ENCODE results near the gene TOP3A. TPM values are rescaled to one million over a fixed set of nuclear protein-coding genes. Genes with fewer than 3 reads are reported as not detected.

TOP3A gene
- total RNA-seq, 1 experiment from 2014 or later: 100 TPM

- Histone ChIP-seq H3K9me3 (ENCODE audit: low read depth, low read length, poor library complexity, severe bottlenecking) (no peaks in the 10 kb centered on the region), H3K4me3 (ENCODE audit: low read depth, low read length, poor library complexity, severe bottlenecking) (peak overlapping the region; percentile 97), H3K4me1 (ENCODE audit: insufficient read depth, low read length, poor library complexity, severe bottlenecking) (peaks cover 4% of the 10 kb centered on the region), H3K36me3 (ENCODE audit: insufficient read depth, low read length, poor library complexity, severe bottlenecking) (peaks cover 17% of the 10 kb centered on the region), H3K27me3 (replicated peaks; ENCODE audit: insufficient read depth, low read depth, low read length, poor library complexity) (no peaks in the 10 kb centered on the region), H3K27ac (ENCODE audit: low read depth, low read length, poor library complexity, severe bottlenecking) (peak overlapping the region; percentile 92)
- TF ChIP-seq EZH2 (IDR thresholded peaks at IDR 0.05; ENCODE audit: borderline replicate concordance, low read depth, low read length, poor library complexity, severe bottlenecking): no peak
- no peak for TF ChIP-seq CTCF (conservative IDR thresholded peaks at IDR 0.05; ENCODE audit: low read depth, low read length)
- ChIA-PET CTCF (no interaction called here), POLR2A (ENCODE audit: low non-redundant PET) (no interaction called here)
- DNase-seq (ENCODE audit: low spot score): no peak
- BruUV-seq (replicated peaks): no TSS peak
- intact Hi-C loops (cut with micrococcal nuclease; ENCODE audit: unreplicated experiment): no loop called here
Observed at GRCh38 chr17:18257268-18257981, 57.4 kb downstream of the TOP3A start.

DNA sequence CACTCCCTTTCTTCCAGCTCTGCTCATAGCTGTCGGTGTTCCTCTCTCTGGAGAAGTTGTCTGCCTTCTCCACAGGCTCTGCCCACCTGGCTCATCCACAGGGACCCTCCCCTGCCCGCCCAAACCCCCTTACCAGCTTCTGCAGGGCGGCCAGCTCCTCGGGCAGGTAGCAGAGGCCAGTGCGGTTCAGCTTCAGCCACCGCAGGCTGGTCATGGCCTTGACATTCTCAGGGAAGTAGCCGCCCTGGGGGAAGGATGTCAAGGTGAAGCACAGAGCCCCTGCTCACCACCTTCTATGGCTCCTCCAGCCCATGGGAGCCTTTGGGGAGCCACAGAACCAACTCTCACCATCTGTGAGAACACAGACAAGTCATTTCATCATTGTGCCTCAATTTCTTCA is 58.0 kb downstream of the TOP3A start:
- no peak for TF ChIP-seq CTCF (conservative IDR thresholded peaks at IDR 0.05; ENCODE audit: low read depth, low read length)
- no peak for TF ChIP-seq EZH2 (IDR thresholded peaks at IDR 0.05; ENCODE audit: borderline replicate concordance, low read depth, low read length, poor library complexity, severe bottlenecking)
- H3K4me1 ChIP-seq (ENCODE audit: insufficient read depth, low read length, poor library complexity, severe bottlenecking): peaks cover 4% of the 10 kb centered on the region
- H3K27ac ChIP-seq (ENCODE audit: low read depth, low read length, poor library complexity, severe bottlenecking): no peak overlapping the region
- H3K27me3 ChIP-seq (replicated peaks; ENCODE audit: insufficient read depth, low read depth, low read length, poor library complexity): no peaks in the 10 kb centered on the region
- peaks cover 17% of the 10 kb centered on the region for H3K36me3 ChIP-seq (ENCODE audit: insufficient read depth, low read length, poor library complexity, severe bottlenecking)
- ChIA-PET POLR2A (ENCODE audit: low non-redundant PET) (no interaction called here), CTCF (no interaction called here)
- H3K9me3 ChIP-seq (ENCODE audit: low read depth, low read length, poor library complexity, severe bottlenecking): no peaks in the 10 kb centered on the region
- BruUV-seq (replicated peaks): no TSS peak
- intact Hi-C loops (cut with micrococcal nuclease; ENCODE audit: unreplicated experiment): no loop called here
- DNase-seq (ENCODE audit: low spot score): no peak
- H3K4me3 ChIP-seq (ENCODE audit: low read depth, low read length, poor library complexity, severe bottlenecking): peak overlapping the region; percentile 97

DNA sequence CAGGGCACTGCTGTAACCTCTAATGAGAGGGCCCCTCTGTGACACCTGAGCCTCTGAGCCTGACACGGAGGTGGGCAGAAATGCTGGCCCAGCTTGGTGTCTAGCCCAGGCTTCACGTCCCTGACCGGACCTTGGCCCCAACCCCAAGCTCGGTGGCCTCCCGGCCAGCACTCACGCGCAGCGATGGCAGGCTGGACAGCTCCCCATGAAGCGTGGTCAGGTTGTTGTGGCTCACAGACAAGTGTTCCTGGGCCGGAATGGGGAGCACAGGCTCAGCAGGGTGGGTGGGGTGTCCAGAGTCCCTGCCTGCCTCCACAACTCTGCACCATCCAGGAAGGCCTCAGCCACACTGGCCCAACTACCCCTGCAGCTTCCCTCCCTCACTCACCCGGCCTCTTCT is 58.4 kb downstream of the TOP3A start:
- ChIA-PET POLR2A (ENCODE audit: low non-redundant PET) (no interaction called here), CTCF (no interaction called here)
- no TSS peak for BruUV-seq (replicated peaks)
- H3K4me1 ChIP-seq (ENCODE audit: insufficient read depth, low read length, poor library complexity, severe bottlenecking): peaks cover 4% of the 10 kb centered on the region
- no peaks in the 10 kb centered on the region for H3K27me3 ChIP-seq (replicated peaks; ENCODE audit: insufficient read depth, low read depth, low read length, poor library complexity)
- TF ChIP-seq EZH2 (IDR thresholded peaks at IDR 0.05; ENCODE audit: borderline replicate concordance, low read depth, low read length, poor library complexity, severe bottlenecking): no peak
- TF ChIP-seq CTCF (conservative IDR thresholded peaks at IDR 0.05; ENCODE audit: low read depth, low read length): no peak
- H3K27ac ChIP-seq (ENCODE audit: low read depth, low read length, poor library complexity, severe bottlenecking): no peak overlapping the region
- no peak for DNase-seq (ENCODE audit: low spot score)
- intact Hi-C loops (cut with micrococcal nuclease; ENCODE audit: unreplicated experiment): no loop called here
- H3K9me3 ChIP-seq (ENCODE audit: low read depth, low read length, poor library complexity, severe bottlenecking): no peaks in the 10 kb centered on the region
- no peak overlapping the region for H3K4me3 ChIP-seq (ENCODE audit: low read depth, low read length, poor library complexity, severe bottlenecking)
- H3K36me3 ChIP-seq (ENCODE audit: insufficient read depth, low read length, poor library complexity, severe bottlenecking): peaks cover 21% of the 10 kb centered on the region

Data from A673 (cell line).